ENCODE data around the gene FBXW11. TPM values are rescaled to one million over a fixed set of nuclear protein-coding genes. Genes with fewer than 3 reads are reported as not detected.

Gene FBXW11
- total and polyA plus RNA-seq, 11 donors = 7.8 to 110 (median 83.0) TPM

GRCh38 chr5:171825051-171825450 lies 181.4 kb downstream of the FBXW11 start:
- intact Hi-C loops (cut with DNase I) = no loop called here
- TF ChIP-seq CTCF (IDR thresholded peaks at IDR 0.05) (no peak), POLR2A (IDR thresholded peaks at IDR 0.05) (no peak)
- H3K4me3 ChIP-seq = no peak overlapping the region
- no peak for ATAC-seq
- peaks cover 0 to 10% (median 0%) of the 10 kb centered on the region in 12 donors for H3K9me3 ChIP-seq
- no peaks in the 10 kb centered on the region for H3K4me1 ChIP-seq
- no peak for DNase-seq
- H3K27me3 ChIP-seq = no peaks in the 10 kb centered on the region
- 93 to 98% (median 97%) methylated on average over 3 of the region's 3 CpGs for WGBS, 4 donors
- no peak overlapping the region for H3K27ac ChIP-seq
- H3K36me3 ChIP-seq = no peaks in the 10 kb centered on the region

- no peak overlapping the region for H3K4me3 ChIP-seq
- 83 to 89% (median 85%) methylated on average over 5 of the region's 5 CpGs for WGBS, 4 donors
- H3K4me1 ChIP-seq = no peaks in the 10 kb centered on the region
- intact Hi-C loops (cut with DNase I) = no loop called here
- TF ChIP-seq CTCF (IDR thresholded peaks at IDR 0.05) (no peak), POLR2A (IDR thresholded peaks at IDR 0.05) (no peak)
- no peaks in the 10 kb centered on the region for H3K27me3 ChIP-seq
- H3K9me3 ChIP-seq = no peaks in the 10 kb centered on the region
- ATAC-seq (no peak), DNase-seq (no peak)
- H3K27ac ChIP-seq = no peak overlapping the region
- no peaks in the 10 kb centered on the region for H3K36me3 ChIP-seq
Measured at GRCh38 chr5:171823269-171823668, 183.2 kb downstream of the FBXW11 start.

- DNase-seq (no peak), ATAC-seq (no peak)
- Histone ChIP-seq H3K27me3 (no peaks in the 10 kb centered on the region), H3K9me3 (no peaks in the 10 kb centered on the region), H3K4me3 (no peak overlapping the region), H3K36me3 (no peaks in the 10 kb centered on the region), H3K4me1 (no peaks in the 10 kb centered on the region), H3K27ac (no peak overlapping the region)
- intact Hi-C loops (cut with DNase I) = no loop called here
- TF ChIP-seq POLR2A (IDR thresholded peaks at IDR 0.05) (no peak), CTCF (IDR thresholded peaks at IDR 0.05) (no peak)
- 85 to 94% (median 91%) methylated on average over 4 of the region's 4 CpGs for WGBS, 4 donors
Measured at GRCh38 chr5:171821286-171821685, 185.2 kb downstream of the FBXW11 start.

- no peak overlapping the region for H3K27ac ChIP-seq
- DNase-seq (no peak), ATAC-seq (no peak)
- H3K27me3 ChIP-seq = no peaks in the 10 kb centered on the region
- 93 to 96% (median 95%) methylated on average over 11 of the region's 11 CpGs for WGBS, 4 donors
- no peak overlapping the region for H3K4me3 ChIP-seq
- H3K4me1 ChIP-seq = no peaks in the 10 kb centered on the region
- H3K36me3 ChIP-seq = no peaks in the 10 kb centered on the region
- intact Hi-C loops (cut with DNase I) = no loop called here
- TF ChIP-seq POLR2A (IDR thresholded peaks at IDR 0.05) (no peak), CTCF (IDR thresholded peaks at IDR 0.05) (no peak)
- no peaks in the 10 kb centered on the region for H3K9me3 ChIP-seq
Measured at GRCh38 chr5:171820561-171820960, 185.9 kb downstream of the FBXW11 start.

Measured in heart left ventricle (tissue), 16 donors.